A549 (cell line): ENCODE results near the gene DIP2C. TPM values are rescaled to one million over a fixed set of nuclear protein-coding genes. Genes with fewer than 3 reads are reported as not detected.

Experiments
- ATAC-seq, 2 experiments: fragments of 200-7000 bp in 1 of 2; fragments of >200 bp in 1 of 2; cut with Nextera tagmentation in 1 of 2; cut with Tn5 transposase in 1 of 2; 3 replicates each; pipeline versions ENCODE4 v1.8.0 to v1.9.1; 2018 to 2020; ENCODE audit warnings: mild to moderate bottlenecking in 1 of 2, moderate library complexity in 1 of 2
- CTCF ChIA-PET: fragments of 300-600 bp; sonication (Branson Sonifier 250); formaldehyde crosslinking; extraction: SDS; loops from one replicate; lab custom pipeline; 2021; ENCODE audit warnings: antibody characterized with exemption, inconsistent platforms; lab: Yijun Ruan, JAX
- POLR2A ChIA-PET: fragments of 350-600 bp; formaldehyde crosslinking; extraction: SDS; loops from one replicate; lab custom pipeline; 2021; ENCODE audit warnings: antibody characterized with exemption, inconsistent platforms; lab: Yijun Ruan, JAX
- DNase-seq, 2 experiments: peaks; one replicate each; pipeline versions ENCODE4 v3.0.0 to v3.0.0-alpha.2; 2011 to 2016; ENCODE audit warnings: low read depth in 1 of 2, low spot score in 1 of 2
- FAIRE-seq: peaks from 2 replicates; lab custom pipeline; 2011; peaks lifted over from hg19 to GRCh38; lab: Jason Lieb, UNC
- H3K27ac ChIP-seq, 2 experiments: fragments of >200 bp; sonication (Bioruptor Twin); formaldehyde crosslinking; 3 replicates each; pipeline ENCODE4 v1.5.1; 2016 to 2017
- H3K4me1 ChIP-seq: fragments of >200 bp; sonication (Bioruptor Twin); formaldehyde crosslinking; 3 replicates; pipeline ENCODE4 v1.6.1; 2016
- H3K4me2 ChIP-seq: fragments of >200 bp; sonication (Bioruptor Twin); formaldehyde crosslinking; 3 replicates; pipeline ENCODE4 v1.6.1; 2016
- H3K4me3 ChIP-seq: fragments of >200 bp; sonication (Bioruptor Twin); formaldehyde crosslinking; 3 replicates; pipeline ENCODE4 v1.5.1; 2016
- H3K9me3 ChIP-seq: fragments of >200 bp; sonication (Bioruptor Twin); formaldehyde crosslinking; 3 replicates; pipeline ENCODE4 v1.6.1; 2016
- BHLHE40 ChIP-seq: IDR thresholded peaks from 2 replicates; pipeline ENCODE4 v1.6.1; 2012; ENCODE audit warnings: low read depth, low read length, inconsistent platforms
- CBX2 ChIP-seq: fragments of 200-600 bp; sonication (generic); IDR thresholded peaks from 2 replicates; pipeline ENCODE4 v1.6.1; 2016; ENCODE audit warnings: low read depth, mild to moderate bottlenecking, borderline replicate concordance
- CEBPB ChIP-seq, 2 experiments: fragments of >200 bp in 1 of 2; sonication (Bioruptor Twin) in 1 of 2; formaldehyde crosslinking in 1 of 2; IDR thresholded peaks; 2 replicates each; pipeline ENCODE4 v1.6.1; 2012 to 2016
- CHD2 ChIP-seq: fragments of 150-350 bp; IDR thresholded peaks from 2 replicates; pipeline ENCODE4 v1.6.1; 2014; ENCODE audit warnings: low read length; ENCODE audit not compliant: partially characterized antibody
- EHF ChIP-seq: fragments of 250-450 bp; sonication (Bioruptor Pico); IDR thresholded peaks from 2 replicates; pipeline ENCODE4 v1.5.0; 2020; ENCODE audit warnings: mild to moderate bottlenecking
- EHMT2 ChIP-seq: fragments of 200-600 bp; sonication (generic); IDR thresholded peaks from 2 replicates; pipeline ENCODE4 v1.6.1; 2016; ENCODE audit warnings: antibody characterized with exemption, low read depth, mild to moderate bottlenecking, moderate library complexity
- ESRRA ChIP-seq: fragments of 150-350 bp; IDR thresholded peaks from 2 replicates; pipeline ENCODE4 v1.6.1; 2014; ENCODE audit warnings: mild to moderate bottlenecking, low read length, borderline replicate concordance
- FOSL2 ChIP-seq, 2 experiments: fragments of 450-650 bp in 1 of 2; fragments of >200 bp in 1 of 2; sonication (Bioruptor Twin) in 1 of 2; formaldehyde crosslinking; IDR thresholded peaks; 2 replicates each; pipeline versions ENCODE4 v1.5.0 to v1.6.1; 2016 to 2020; ENCODE audit warnings: mild to moderate bottlenecking in 1 of 2, moderate library complexity in 1 of 2
- FOXS1 ChIP-seq: fragments of 250-450 bp; sonication (Bioruptor Pico); IDR thresholded peaks from 2 replicates; pipeline ENCODE4 v1.5.0; 2020; ENCODE audit warnings: mild to moderate bottlenecking, moderate library complexity
- HDAC2 ChIP-seq: fragments of 200-600 bp; sonication (generic); IDR thresholded peaks from 2 replicates; pipeline ENCODE4 v1.6.1; 2016
- HES2 ChIP-seq: fragments of >200 bp; sonication (Bioruptor Twin); formaldehyde crosslinking; IDR thresholded peaks from 2 replicates; pipeline ENCODE4 v1.6.1; 2016
- HMGXB4 ChIP-seq: fragments of 250-450 bp; sonication (Bioruptor Pico); IDR thresholded peaks from 2 replicates; pipeline ENCODE4 v1.5.0; 2021; ENCODE audit warnings: mild to moderate bottlenecking, moderate library complexity, borderline replicate concordance
- MAFK ChIP-seq: fragments of 450-650 bp; IDR thresholded peaks from 2 replicates; pipeline ENCODE4 v1.6.1; 2014; ENCODE audit not compliant: partially characterized antibody
- NPAS2 ChIP-seq: fragments of 250-450 bp; sonication (Bioruptor Pico); IDR thresholded peaks from 2 replicates; pipeline ENCODE4 v1.8.0; 2022; ENCODE audit warnings: mild to moderate bottlenecking, moderate library complexity, borderline replicate concordance
- PHF8 ChIP-seq: fragments of 200-600 bp; sonication (generic); IDR thresholded peaks from 2 replicates; pipeline ENCODE4 v1.6.1; 2016; ENCODE audit warnings: low read depth, mild to moderate bottlenecking, antibody characterized with exemption, moderate library complexity, borderline replicate concordance
- RAD21 ChIP-seq, 2 experiments: fragments of >200 bp in 1 of 2; sonication (Bioruptor Twin) in 1 of 2; formaldehyde crosslinking in 1 of 2; IDR thresholded peaks in 1 of 2; conservative IDR thresholded peaks in 1 of 2; 2 replicates in 1 of 2; 3 replicates in 1 of 2; pipeline ENCODE4 v1.6.1; 2012 to 2018; ENCODE audit warnings: inconsistent platforms in 1 of 2
- RCOR1 ChIP-seq: fragments of 150-350 bp; IDR thresholded peaks from 2 replicates; pipeline ENCODE4 v1.6.1; 2014; ENCODE audit warnings: antibody characterized with exemption, low read length, low read depth
- REST ChIP-seq: fragments of 200-600 bp; sonication (generic); IDR thresholded peaks from 2 replicates; pipeline ENCODE4 v1.6.1; 2016; ENCODE audit warnings: antibody characterized with exemption, mild to moderate bottlenecking, moderate library complexity
- TFCP2L1 ChIP-seq: fragments of 250-450 bp; sonication (Bioruptor Pico); IDR thresholded peaks from 2 replicates; pipeline ENCODE4 v1.5.0; 2021; ENCODE audit warnings: mild to moderate bottlenecking
- ZC3H11A ChIP-seq: fragments of 450-650 bp; IDR thresholded peaks from 2 replicates; pipeline ENCODE4 v1.6.1; 2014; ENCODE audit warnings: antibody characterized with exemption, mild to moderate bottlenecking
- ZFP36 ChIP-seq: fragments of 450-650 bp; IDR thresholded peaks from 2 replicates; pipeline ENCODE4 v1.6.1; 2014; ENCODE audit warnings: borderline replicate concordance; ENCODE audit not compliant: partially characterized antibody
- ZSCAN20 ChIP-seq: fragments of 250-450 bp; sonication (Bioruptor Pico); IDR thresholded peaks from 2 replicates; pipeline ENCODE4 v1.8.0; 2022; ENCODE audit warnings: mild to moderate bottlenecking, moderate library complexity
- WGBS: methylation state at CpG from one replicate; pipeline ENCODE4 v1.1.6; 2017; ENCODE audit errors: missing lambda C conversion rate; 5-methylcytosine and 5-hydroxymethylcytosine counted together
- polyA plus RNA-seq, 4 experiments: library from polyadenylated mRNA; depleted of rRNA in 3 of 4; stranded (reverse); fragments of >200 nt; fragmentation: RNase III in 1 of 4; extraction: RNeasy Plus Mini Kit Qiagen cat#74134 plus additional on column Dnase treatment in 1 of 4; gene quantifications; 2 replicates in 3 of 4; 3 replicates in 1 of 4; pipeline ENCODE4 v1.2.3, GENCODE V29; 2011 to 2017

The DIP2C gene
- polyA plus RNA-seq, 2 of the 4 experiments (the other 2 are of a cell fraction) = 3.7 to 5.0 TPM

GRCh38 chr10:377228-377627 lies 312.2 kb downstream of the DIP2C start (continued):
- TF ChIP-seq HMGXB4 (CRISPR knock-in tag) = no peak

GRCh38 chr10:375815-376505 lies 313.5 kb downstream of the DIP2C start:
- FAIRE-seq (no peak), DNase-seq (no peak), ATAC-seq (no peak)
- Histone ChIP-seq H3K9me3 (peaks cover 6% of the 10 kb centered on the region; the same call in 1 of the 3 replicates), H3K4me3 (no peak overlapping the region), H3K27ac (no peak overlapping the region), H3K4me1 (peaks cover 34% of the 10 kb centered on the region), H3K4me2 (no peak overlapping the region)
- ChIA-PET POLR2A (no interaction called here), CTCF (no interaction called here)
- WGBS = 92% methylated on average over 31 of the region's 35 CpGs
- TF ChIP-seq BHLHE40 (no peak), RCOR1 (no peak), RAD21 (conservative IDR thresholded peaks at IDR 0.05 in 1 of 2, IDR thresholded peaks at IDR 0.05 in 1 of 2) (no peak), FOXS1 (no peak), FOSL2 (IDR thresholded peaks at IDR 0.05) (no peak), FOSL2 (CRISPR knock-in tag; IDR thresholded peaks at IDR 0.05) (no peak), EHF (CRISPR knock-in tag) (no peak), HDAC2 (no peak), REST (no peak), CEBPB (IDR thresholded peaks at IDR 0.05) (no peak), ZFP36 (no peak), ESRRA (no peak)

GRCh38 chr10:374354-374753 lies 315.1 kb downstream of the DIP2C start:
- WGBS = 93% methylated on average over 3 of the region's 3 CpGs
- DNase-seq (no peak), FAIRE-seq (no peak), ATAC-seq (no peak)
- Histone ChIP-seq H3K9me3 (peaks cover 6% of the 10 kb centered on the region; the same call in 1 of the 3 replicates), H3K27ac (peak overlapping the region; percentile 76 to 81), H3K4me2 (no peak overlapping the region; the same call in 2 of the 3 replicates), H3K4me3 (no peak overlapping the region), H3K4me1 (peaks cover 49% of the 10 kb centered on the region)
- POLR2A ChIA-PET = no interaction called here
- CTCF ChIA-PET = interaction anchor here (1.0 to 1.3 kb wide), 2 partner anchors 13 to 32 kb away, joined by 3 read pairs; no protein-coding TSS in a partner anchor
- TF ChIP-seq CHD2 = no peak
- no peak for TF ChIP-seq PHF8
- TF ChIP-seq EHMT2 = no peak
- no peak for TF ChIP-seq REST
- TF ChIP-seq HES2 = no peak
- no peak for TF ChIP-seq ZC3H11A
- no peak for TF ChIP-seq ZSCAN20 (CRISPR knock-in tag)
- TF ChIP-seq NPAS2 (CRISPR knock-in tag) = no peak
- TF ChIP-seq CEBPB (IDR thresholded peaks at IDR 0.05) = no peak
- TF ChIP-seq EHF (CRISPR knock-in tag) = no peak
- TF ChIP-seq TFCP2L1 = no peak
- no peak for TF ChIP-seq CBX2
- no peak for TF ChIP-seq MAFK
